ENCODE results near the gene LRRC8C. TPM values are rescaled to one million over a fixed set of nuclear protein-coding genes. Genes with fewer than 3 reads are reported as not detected.

The LRRC8C gene
- total RNA-seq, 2 donors from 2014 or later, result 9.0 to 11.5 TPM

DNA sequence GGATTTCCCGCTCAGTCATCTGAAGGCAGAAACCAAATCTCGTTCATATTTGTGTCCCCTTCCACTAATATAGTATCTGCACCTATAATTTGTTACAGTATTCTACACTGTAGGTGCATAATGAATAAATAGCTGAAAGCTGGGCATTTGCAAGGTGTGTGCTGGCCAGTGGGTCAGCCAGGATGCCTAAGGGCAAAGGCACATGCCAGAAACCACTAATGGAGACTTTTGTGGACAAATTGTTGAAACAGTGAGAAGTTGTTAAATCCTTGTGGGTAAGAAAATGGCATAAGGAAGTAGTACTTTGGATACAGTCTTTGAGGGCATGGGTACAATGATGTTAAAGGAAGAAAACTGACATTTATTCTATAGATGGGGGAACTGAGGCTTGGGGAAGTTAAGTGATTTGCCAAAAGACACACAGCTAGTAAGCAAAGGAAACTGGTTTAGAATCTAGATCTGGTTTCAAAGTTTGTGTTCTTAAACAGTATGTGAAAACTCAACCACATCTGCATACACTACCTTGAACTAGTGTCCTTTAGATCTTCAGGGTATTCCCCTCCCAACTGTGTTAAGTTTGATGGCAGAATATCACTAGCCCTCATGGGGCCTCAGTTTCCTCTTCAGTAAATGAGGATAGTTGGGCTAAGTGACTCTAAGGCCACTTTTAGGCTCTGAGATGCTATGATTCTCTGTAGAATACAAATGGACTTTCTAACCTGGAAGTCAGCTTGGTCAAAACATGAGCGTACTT is 26.5 kb upstream of the LRRC8C start:
- TF ChIP-seq, protein P1, sequence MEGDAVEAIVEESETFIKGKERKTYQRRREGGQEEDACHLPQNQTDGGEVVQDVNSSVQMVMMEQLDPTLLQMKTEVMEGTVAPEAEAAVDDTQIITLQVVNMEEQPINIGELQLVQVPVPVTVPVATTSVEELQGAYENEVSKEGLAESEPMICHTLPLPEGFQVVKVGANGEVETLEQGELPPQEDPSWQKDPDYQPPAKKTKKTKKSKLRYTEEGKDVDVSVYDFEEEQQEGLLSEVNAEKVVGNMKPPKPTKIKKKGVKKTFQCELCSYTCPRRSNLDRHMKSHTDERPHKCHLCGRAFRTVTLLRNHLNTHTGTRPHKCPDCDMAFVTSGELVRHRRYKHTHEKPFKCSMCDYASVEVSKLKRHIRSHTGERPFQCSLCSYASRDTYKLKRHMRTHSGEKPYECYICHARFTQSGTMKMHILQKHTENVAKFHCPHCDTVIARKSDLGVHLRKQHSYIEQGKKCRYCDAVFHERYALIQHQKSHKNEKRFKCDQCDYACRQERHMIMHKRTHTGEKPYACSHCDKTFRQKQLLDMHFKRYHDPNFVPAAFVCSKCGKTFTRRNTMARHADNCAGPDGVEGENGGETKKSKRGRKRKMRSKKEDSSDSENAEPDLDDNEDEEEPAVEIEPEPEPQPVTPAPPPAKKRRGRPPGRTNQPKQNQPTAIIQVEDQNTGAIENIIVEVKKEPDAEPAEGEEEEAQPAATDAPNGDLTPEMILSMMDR (IDR thresholded peaks at IDR 0.05), result no peak
- Histone ChIP-seq H3K27me3 (no peaks in the 10 kb centered on the region), H3K9me3 (no peaks in the 10 kb centered on the region), H3K4me3 (no peak overlapping the region), H3K27ac (peak overlapping the region; percentile 70 to 73), H3K4me1 (peaks cover 0 to 70% of the 10 kb centered on the region in 2 donors), H3K36me3 (no peaks in the 10 kb centered on the region)
- DNase-seq (ENCODE audit: low spot score), result no peak

- Histone ChIP-seq H3K4me1 (peaks cover 0 to 70% of the 10 kb centered on the region in 2 donors), H3K36me3 (no peaks in the 10 kb centered on the region), H3K27me3 (no peaks in the 10 kb centered on the region), H3K27ac (peak overlapping the region; percentile 70 to 73), H3K4me3 (no peak overlapping the region), H3K9me3 (no peaks in the 10 kb centered on the region)
- TF ChIP-seq, protein P1 (IDR thresholded peaks at IDR 0.05), result no peak
- no peak for DNase-seq (ENCODE audit: low spot score)
Observed at GRCh38 chr1:89607156-89607555, 25.8 kb upstream of the LRRC8C start.

GRCh38 chr1:89607586-89608318 is 25.2 kb upstream of the LRRC8C start:
- TF ChIP-seq, protein P1 (IDR thresholded peaks at IDR 0.05), result no peak
- no peak for DNase-seq (ENCODE audit: low spot score)
- peaks cover 0 to 67% of the 10 kb centered on the region in 2 donors for H3K4me1 ChIP-seq
- no peaks in the 10 kb centered on the region for H3K27me3 ChIP-seq
- H3K27ac ChIP-seq, result peak overlapping the region; percentile 70 to 73
- H3K4me3 ChIP-seq, result no peak overlapping the region
- H3K9me3 ChIP-seq, result no peaks in the 10 kb centered on the region
- no peaks in the 10 kb centered on the region for H3K36me3 ChIP-seq

GRCh38 chr1:89608319-89608983 is 24.5 kb upstream of the LRRC8C start:
- no peaks in the 10 kb centered on the region for H3K9me3 ChIP-seq
- no peaks in the 10 kb centered on the region for H3K36me3 ChIP-seq
- peak overlapping the region; percentile 70 to 73 for H3K27ac ChIP-seq
- DNase-seq (ENCODE audit: low spot score), result peak; percentile 61
- no peak overlapping the region for H3K4me3 ChIP-seq
- peaks cover 0 to 60% of the 10 kb centered on the region in 2 donors for H3K4me1 ChIP-seq
- no peaks in the 10 kb centered on the region for H3K27me3 ChIP-seq
- TF ChIP-seq, protein P1 (IDR thresholded peaks at IDR 0.05), result no peak

DNA sequence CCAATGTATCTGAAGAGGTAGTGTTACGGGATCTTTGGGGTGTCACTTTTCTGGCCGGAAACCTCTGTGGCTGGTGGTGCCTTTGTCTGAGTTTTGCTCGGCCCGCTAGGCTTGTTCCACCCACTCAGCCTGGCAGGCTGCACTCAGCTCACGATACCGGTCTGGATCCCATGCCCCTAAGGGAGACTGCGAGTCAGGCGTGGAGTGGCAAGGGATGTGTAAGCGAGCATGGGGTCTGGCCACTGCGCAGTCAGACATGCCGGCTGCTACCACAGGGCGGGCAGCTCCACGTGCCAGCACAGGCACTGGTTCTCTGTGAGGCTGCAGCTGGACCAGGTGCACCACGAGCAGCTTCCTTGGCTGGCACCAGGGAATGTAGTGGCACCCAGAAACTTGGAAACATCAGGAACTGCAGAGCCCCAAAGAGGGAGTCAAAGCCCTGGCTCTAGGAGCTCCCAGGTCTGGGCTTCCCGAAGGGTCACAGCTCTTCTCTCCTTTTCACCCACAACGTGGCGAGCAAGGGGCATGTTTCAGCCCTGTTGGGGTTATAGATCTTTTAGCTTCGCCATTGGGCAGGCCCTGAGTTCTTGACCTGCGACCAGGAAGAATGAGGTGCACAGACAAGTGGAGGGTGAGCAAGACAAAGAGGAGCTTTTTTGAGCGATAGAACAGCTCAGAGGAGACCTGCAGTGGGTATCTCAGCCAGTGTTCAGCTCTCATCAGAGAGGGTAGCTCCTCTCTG is 23.8 kb upstream of the LRRC8C start:
- TF ChIP-seq, protein P1 (IDR thresholded peaks at IDR 0.05), result no peak

More for the DNA sequence above, 23.8 kb upstream of the LRRC8C start:
- Histone ChIP-seq H3K4me1 (peaks cover 0 to 56% of the 10 kb centered on the region in 2 donors), H3K27ac (peak overlapping the region; percentile 70 to 73), H3K36me3 (no peaks in the 10 kb centered on the region), H3K9me3 (no peaks in the 10 kb centered on the region), H3K4me3 (no peak overlapping the region), H3K27me3 (no peaks in the 10 kb centered on the region)
- DNase-seq (ENCODE audit: low spot score), result no peak
